SK-N-SH treated with all-trans-retinoic acid at 6 μM for 48 hours (cell line): ENCODE results near the gene RIOX2.

Experiments
- ARNTL ChIP-seq: fragments of 450-650 bp; formaldehyde crosslinking; IDR thresholded peaks from 2 replicates; pipeline ENCODE4 v1.5.0; 2020; ENCODE audit warnings: low read depth, mild to moderate bottlenecking, moderate library complexity, borderline replicate concordance
- BACH2 ChIP-seq: fragments of 250-450 bp; sonication (Bioruptor Pico); IDR thresholded peaks from 2 replicates; pipeline ENCODE4 v1.9.0; 2021; ENCODE audit warnings: mild to moderate bottlenecking, borderline replicate concordance
- CREB5 ChIP-seq: fragments of 250-450 bp; sonication (Bioruptor Pico); IDR thresholded peaks from 2 replicates; pipeline ENCODE4 v1.5.1; 2020; ENCODE audit warnings: low read depth, mild to moderate bottlenecking, moderate library complexity
- CSDC2 ChIP-seq: fragments of 250-450 bp; sonication (Bioruptor Pico); IDR thresholded peaks from 2 replicates; pipeline ENCODE4 v1.5.0; 2020; ENCODE audit warnings: mild to moderate bottlenecking, moderate library complexity
- GLIS3 ChIP-seq: fragments of 250-450 bp; sonication (Bioruptor Pico); IDR thresholded peaks from 2 replicates; pipeline ENCODE4 v1.5.0; 2020; ENCODE audit warnings: mild to moderate bottlenecking, moderate library complexity
- ISL1 ChIP-seq: fragments of 250-450 bp; sonication (Bioruptor Pico); IDR thresholded peaks from 2 replicates; pipeline ENCODE4 v2.1.2; 2022; ENCODE audit warnings: mild to moderate bottlenecking, moderate library complexity
- PATZ1 ChIP-seq: fragments of 250-450 bp; sonication (Bioruptor Pico); IDR thresholded peaks from 2 replicates; pipeline ENCODE4 v1.8.0; 2020; ENCODE audit warnings: mild to moderate bottlenecking, moderate library complexity, borderline replicate concordance
- POU6F1 ChIP-seq: fragments of 250-450 bp; sonication (Bioruptor Pico); IDR thresholded peaks from 2 replicates; pipeline ENCODE4 v1.8.0; 2021; ENCODE audit warnings: low read depth, mild to moderate bottlenecking, moderate library complexity, borderline replicate concordance
- RARB ChIP-seq: fragments of 250-450 bp; sonication (Bioruptor Pico); IDR thresholded peaks from 2 replicates; pipeline ENCODE4 v1.8.0; 2021; ENCODE audit warnings: mild to moderate bottlenecking, moderate library complexity
- SNAI2 ChIP-seq: fragments of 250-450 bp; sonication (Bioruptor Pico); IDR thresholded peaks from 2 replicates; pipeline ENCODE4 v1.5.0; 2020; ENCODE audit warnings: mild to moderate bottlenecking, moderate library complexity
- TCF4 ChIP-seq: fragments of 250-450 bp; sonication (Bioruptor Pico); IDR thresholded peaks from 2 replicates; pipeline ENCODE4 v1.8.0; 2021; ENCODE audit warnings: mild to moderate bottlenecking, moderate library complexity, borderline replicate concordance
- ZFP3 ChIP-seq: fragments of 250-450 bp; sonication (Bioruptor Pico); IDR thresholded peaks from 2 replicates; pipeline ENCODE4 v1.5.0; 2020; ENCODE audit warnings: mild to moderate bottlenecking, moderate library complexity
- ZNF70 ChIP-seq: fragments of 450-650 bp; formaldehyde crosslinking; IDR thresholded peaks from 2 replicates; pipeline ENCODE4 v1.5.0; 2020; ENCODE audit warnings: mild to moderate bottlenecking, moderate library complexity
- ZNF8 ChIP-seq: fragments of 450-650 bp; formaldehyde crosslinking; IDR thresholded peaks from 2 replicates; pipeline ENCODE4 v1.5.0; 2020; ENCODE audit warnings: mild to moderate bottlenecking, moderate library complexity

- no peak for TF ChIP-seq ARNTL (CRISPR knock-in tag)
- no peak for TF ChIP-seq PATZ1 (CRISPR knock-in tag)
- no peak for TF ChIP-seq BACH2 (CRISPR knock-in tag)
- TF ChIP-seq ZNF8: no peak
- TF ChIP-seq TCF4: no peak
- no peak for TF ChIP-seq CSDC2
- TF ChIP-seq ISL1 (CRISPR knock-in tag): no peak
- TF ChIP-seq CREB5 (CRISPR knock-in tag): no peak
- no peak for TF ChIP-seq SNAI2 (CRISPR knock-in tag)
- TF ChIP-seq POU6F1 (CRISPR knock-in tag): no peak
- TF ChIP-seq GLIS3 (CRISPR knock-in tag): no peak
- no peak for TF ChIP-seq RARB (CRISPR knock-in tag)
- no peak for TF ChIP-seq ZFP3 (CRISPR knock-in tag)
- no peak for TF ChIP-seq ZNF70 (CRISPR knock-in tag)
These were observed 32.2 kb downstream of the RIOX2 start for GRCh38 chr3:97940034-97940433.
